ENCODE data around the gene SLC35F3. TPM values are rescaled to one million over a fixed set of nuclear protein-coding genes. Genes with fewer than 3 reads are reported as not detected.

SLC35F3 gene
- total RNA-seq, 2 experiments from 2014 or later, result 0.08 TPM; not detected in 1

GRCh38 chr1:233912447-233912846 lies 8.0 kb downstream of the SLC35F3 start:
- ChIA-PET POLR2A (interaction anchor here (0.6 kb wide), 1 partner anchor 64 kb away, joined by 3 read pairs; no protein-coding TSS in a partner anchor), CTCF (no interaction called here)
- no peaks in the 10 kb centered on the region for H3K36me3 ChIP-seq (ENCODE audit: insufficient read depth, low read length)
- H3K4me3 ChIP-seq (ENCODE audit: low read length), result no peak overlapping the region
- DNase-seq (no peak), ATAC-seq (ENCODE audit: poor library complexity) (no peak)
- Mint-ChIP-seq H3K4me1 (ENCODE audit: low read depth) (no peaks in the 10 kb centered on the region), H3K27me3 (peaks cover 54% of the 10 kb centered on the region), H3K4me3 (no peak overlapping the region), H3K27ac (no peak overlapping the region), H3K36me3 (ENCODE audit: low read depth) (no peaks in the 10 kb centered on the region), H3K9me3 (peaks cover 3% of the 10 kb centered on the region)
- H3K4me1 ChIP-seq (ENCODE audit: insufficient read depth, low read length), result no peaks in the 10 kb centered on the region
- intact Hi-C loops (cut with DNase I, micrococcal nuclease), result no loop called here
- TF ChIP-seq CTCF (IDR thresholded peaks at IDR 0.05), result no peak
- H3K9me3 ChIP-seq (ENCODE audit: control insufficient read depth in 1 of 2, insufficient read depth in 1 of 2, low read length in 2 of 2), result no peaks in the 10 kb centered on the region
- H3K27me3 ChIP-seq (ENCODE audit: control insufficient read depth in 1 of 2, insufficient read depth in 2 of 2, low read length in 2 of 2), result peaks cover 0 to 12% of the 10 kb centered on the region in 2 experiments
- H3K27ac ChIP-seq (ENCODE audit: low read depth in 1 of 2, low read length in 2 of 2), result no peak overlapping the region

GRCh38 chr1:233912909-233913308 lies 8.4 kb downstream of the SLC35F3 start:
- no peaks in the 10 kb centered on the region for H3K4me1 ChIP-seq (ENCODE audit: insufficient read depth, low read length)
- DNase-seq (no peak), ATAC-seq (ENCODE audit: poor library complexity) (no peak)
- Mint-ChIP-seq H3K9me3 (peaks cover 3% of the 10 kb centered on the region), H3K27me3 (peaks cover 49% of the 10 kb centered on the region), H3K36me3 (ENCODE audit: low read depth) (no peaks in the 10 kb centered on the region), H3K27ac (no peak overlapping the region), H3K4me1 (ENCODE audit: low read depth) (no peaks in the 10 kb centered on the region), H3K4me3 (no peak overlapping the region)
- H3K9me3 ChIP-seq (ENCODE audit: control insufficient read depth in 1 of 2, insufficient read depth in 1 of 2, low read length in 2 of 2), result no peaks in the 10 kb centered on the region
- intact Hi-C loops (cut with DNase I, micrococcal nuclease), result no loop called here
- no peaks in the 10 kb centered on the region for H3K36me3 ChIP-seq (ENCODE audit: insufficient read depth, low read length)
- H3K27me3 ChIP-seq (ENCODE audit: control insufficient read depth in 1 of 2, insufficient read depth in 2 of 2, low read length in 2 of 2), result peaks cover 0 to 12% of the 10 kb centered on the region in 2 experiments
- TF ChIP-seq CTCF (IDR thresholded peaks at IDR 0.05), result no peak
- no peak overlapping the region for H3K27ac ChIP-seq (ENCODE audit: low read depth in 1 of 2, low read length in 2 of 2)
- ChIA-PET CTCF (no interaction called here), POLR2A (no interaction called here)
- no peak overlapping the region for H3K4me3 ChIP-seq (ENCODE audit: low read length)

GRCh38 chr1:233916706-233917105 lies 12.2 kb downstream of the SLC35F3 start:
- DNase-seq (no peak), ATAC-seq (ENCODE audit: poor library complexity) (no peak)
- Histone ChIP-seq H3K9me3 (ENCODE audit: control insufficient read depth in 1 of 2, insufficient read depth in 1 of 2, low read length in 2 of 2) (no peaks in the 10 kb centered on the region), H3K27me3 (ENCODE audit: control insufficient read depth in 1 of 2, insufficient read depth in 2 of 2, low read length in 2 of 2) (no peaks in the 10 kb centered on the region), H3K27ac (ENCODE audit: low read depth in 1 of 2, low read length in 2 of 2) (no peak overlapping the region), H3K4me3 (ENCODE audit: low read length) (no peak overlapping the region), H3K36me3 (ENCODE audit: insufficient read depth, low read length) (no peaks in the 10 kb centered on the region), H3K4me1 (ENCODE audit: insufficient read depth, low read length) (no peaks in the 10 kb centered on the region)
- Mint-ChIP-seq H3K4me3 (no peak overlapping the region), H3K9me3 (peaks cover 7% of the 10 kb centered on the region), H3K4me1 (ENCODE audit: low read depth) (no peaks in the 10 kb centered on the region), H3K36me3 (ENCODE audit: low read depth) (no peaks in the 10 kb centered on the region), H3K27ac (no peak overlapping the region), H3K27me3 (peaks cover 24% of the 10 kb centered on the region)
- ChIA-PET CTCF (interaction anchor here (0.5 kb wide), 1 partner anchor 28 kb away, joined by 3 read pairs; no protein-coding TSS in a partner anchor), POLR2A (no interaction called here)
- no peak for TF ChIP-seq CTCF (IDR thresholded peaks at IDR 0.05)
- intact Hi-C loops (cut with DNase I, micrococcal nuclease), result no loop called here

All from CD4-positive, alpha-beta T cell (primary cell).